GM23338 (cell line): Measurements from ENCODE around the gene TNPO3. TPM values are rescaled to one million over a fixed set of nuclear protein-coding genes. Genes with fewer than 3 reads are reported as not detected.
A peak's percentile ranks its signal among the peaks of the same experiment; 100 is the strongest.
"Not testable (repeated sequence)": the region's sequence is repeated elsewhere in the genome, so short reads cannot be mapped to it uniquely, and the experiment has no call there.

Source experiments
- ATAC-seq: fragments of 200-7000 bp; cut with Tn5 transposase; 3 replicates; pipeline ENCODE4 v1.9.1; 2020
- DNase-seq: peaks from one replicate; pipeline ENCODE4 v3.0.0-alpha.2; 2015; ENCODE audit warnings: low spot score
- H2AFZ ChIP-seq: fragments of 200-600 bp; sonication (generic); 2 replicates; pipeline ENCODE4 v1.8.0; 2016; ENCODE audit warnings: antibody characterized with exemption, mild to moderate bottlenecking, moderate library complexity
- H3F3A ChIP-seq: fragments of 200-600 bp; sonication (generic); replicated peaks from 2 replicates; pipeline ENCODE4 v1.8.0; 2017; ENCODE audit warnings: antibody characterized with exemption, mixed run types, low read depth
- H3K27ac ChIP-seq: fragments of 200-600 bp; sonication (generic); 2 replicates; pipeline ENCODE4 v1.6.1; 2016; ENCODE audit warnings: low read depth
- H3K27me3 ChIP-seq: fragments of 200-600 bp; sonication (generic); 2 replicates; pipeline ENCODE4 v1.8.0; 2016; ENCODE audit warnings: mild to moderate bottlenecking, mixed run types, moderate library complexity; ENCODE audit not compliant: insufficient read depth
- H3K36me3 ChIP-seq: fragments of 200-600 bp; sonication (generic); 2 replicates; pipeline ENCODE4 v1.8.0; 2016; ENCODE audit warnings: mild to moderate bottlenecking; ENCODE audit not compliant: insufficient read depth
- H3K4me1 ChIP-seq: fragments of 200-600 bp; sonication (generic); 2 replicates; pipeline ENCODE4 v1.8.0; 2016; ENCODE audit warnings: mild to moderate bottlenecking, moderate library complexity; ENCODE audit not compliant: insufficient read depth
- H3K4me2 ChIP-seq: fragments of 200-600 bp; sonication (generic); 2 replicates; pipeline ENCODE4 v1.7.1; 2017; ENCODE audit warnings: mixed run types
- H3K4me3 ChIP-seq: fragments of 200-600 bp; sonication (generic); 2 replicates; pipeline ENCODE4 v1.6.1; 2016; ENCODE audit warnings: mixed run types
- H3K79me2 ChIP-seq: fragments of 200-600 bp; sonication (generic); replicated peaks from 2 replicates; pipeline ENCODE4 v1.8.0; 2017; ENCODE audit warnings: mild to moderate bottlenecking; ENCODE audit not compliant: insufficient read depth
- H3K9me2 ChIP-seq: fragments of 200-600 bp; sonication (generic); 2 replicates; pipeline ENCODE4 v1.8.0; 2017; ENCODE audit not compliant: insufficient read depth
- H4K20me1 ChIP-seq: fragments of 200-600 bp; sonication (generic); replicated peaks from 2 replicates; pipeline ENCODE4 v1.8.0; 2017; ENCODE audit warnings: mild to moderate bottlenecking; ENCODE audit not compliant: insufficient read depth
- H3K27ac Mint-ChIP-seq: 2 replicates; pipeline ENCODE4 v1.8.0; 2020; ENCODE audit warnings: inconsistent platforms, mild to moderate bottlenecking, moderate library complexity, mixed read lengths
- H3K27me3 Mint-ChIP-seq: 3 replicates; pipeline ENCODE4 v1.8.0; 2022; ENCODE audit warnings: low read depth, mild to moderate bottlenecking, moderate library complexity, mixed read lengths, inconsistent platforms; ENCODE audit not compliant: insufficient read depth, poor library complexity
- H3K36me3 Mint-ChIP-seq: 3 replicates; pipeline ENCODE4 v1.8.0; 2021; ENCODE audit warnings: low read depth, mild to moderate bottlenecking, inconsistent platforms, moderate library complexity, mixed read lengths
- H3K4me1 Mint-ChIP-seq: 3 replicates; pipeline ENCODE4 v1.8.0; 2020; ENCODE audit warnings: mild to moderate bottlenecking, inconsistent platforms, mixed read lengths
- H3K4me3 Mint-ChIP-seq: 3 replicates; pipeline ENCODE4 v1.8.0; 2021; ENCODE audit warnings: moderate library complexity, mild to moderate bottlenecking, inconsistent platforms, mixed read lengths
- H3K9me3 Mint-ChIP-seq: 3 replicates; pipeline ENCODE4 v1.8.0; 2020; ENCODE audit warnings: moderate library complexity, mild to moderate bottlenecking, inconsistent platforms, mixed read lengths
- POLR2AphosphoS5 ChIP-seq: IDR thresholded peaks from 2 replicates; pipeline ENCODE4 v1.6.1; 2016; ENCODE audit warnings: antibody characterized with exemption, low read depth
- STAT1 ChIP-seq: IDR thresholded peaks from one replicate; pipeline ENCODE4 v1.6.1; 2016; ENCODE audit warnings: antibody characterized with exemption; ENCODE audit not compliant: unreplicated experiment
- polyA plus RNA-seq: library from polyadenylated mRNA; unstranded; fragments of >200 nt; fragmentation: Nextera tagmentation; extraction: Ambion mirVana; gene quantifications from 2 replicates; pipeline ENCODE4 v1.2.1, GENCODE V29; 2016
- total RNA-seq: library from RNA; depleted of rRNA; stranded (reverse); fragments of >200 nt; shearing (Covaris generic); gene quantifications from 2 replicates; pipeline ENCODE4 v1.2.3, GENCODE V29; 2014
- TF ChIP-seq, protein P1 (sequence below): IDR thresholded peaks from one replicate; pipeline ENCODE4 v1.6.1; 2018; ENCODE audit warnings: antibody characterized with exemption; ENCODE audit not compliant: unreplicated experiment

The TNPO3 gene
- total and polyA plus RNA-seq, 2 experiments from 2014 or later = 38.2 to 127 TPM

DNA sequence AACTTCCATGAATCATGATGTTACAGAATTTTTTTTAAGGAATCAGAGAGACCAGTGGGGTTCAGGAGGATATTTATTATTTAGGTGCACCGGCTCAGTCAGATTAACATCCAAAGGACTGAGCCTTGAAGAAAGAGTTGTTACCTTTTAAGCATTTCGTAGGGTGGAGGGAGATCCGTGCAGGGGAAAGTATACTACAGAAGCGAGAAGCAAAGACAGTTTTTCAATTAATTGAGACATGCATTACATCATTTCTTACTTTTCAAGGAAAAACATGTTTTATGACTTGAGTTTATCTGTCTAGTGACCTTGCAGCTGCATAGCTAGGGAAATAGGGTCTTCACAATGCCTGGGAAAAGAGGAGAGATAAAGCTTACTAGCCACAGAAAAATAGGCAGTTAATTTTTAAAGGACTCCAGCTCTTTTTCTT is 12.2 kb upstream of the TNPO3 start:
- Histone ChIP-seq H3K27ac (peak overlapping the region; percentile 76), H3K4me1 (peaks cover 13% of the 10 kb centered on the region), H3K4me2 (peak overlapping the region; percentile 36), H2AFZ (peak overlapping the region; percentile 40; the same call in 1 of the 2 replicates)
- H3F3A ChIP-seq, H3K36me3 ChIP-seq, H3K27me3 ChIP-seq, H3K4me3 ChIP-seq, H3K9me2 ChIP-seq, DNase-seq, H4K20me1 ChIP-seq, H3K4me3 Mint-ChIP-seq, H3K36me3 Mint-ChIP-seq, H3K79me2 ChIP-seq, H3K9me3 Mint-ChIP-seq: not testable (repeated sequence)
- H3K27ac Mint-ChIP-seq = peak overlapping the region; percentile 96
- H3K4me1 Mint-ChIP-seq = peaks cover 22% of the 10 kb centered on the region
- H3K27me3 Mint-ChIP-seq = peaks cover 12% of the 10 kb centered on the region
- peak; percentile 28 for ATAC-seq

DNA sequence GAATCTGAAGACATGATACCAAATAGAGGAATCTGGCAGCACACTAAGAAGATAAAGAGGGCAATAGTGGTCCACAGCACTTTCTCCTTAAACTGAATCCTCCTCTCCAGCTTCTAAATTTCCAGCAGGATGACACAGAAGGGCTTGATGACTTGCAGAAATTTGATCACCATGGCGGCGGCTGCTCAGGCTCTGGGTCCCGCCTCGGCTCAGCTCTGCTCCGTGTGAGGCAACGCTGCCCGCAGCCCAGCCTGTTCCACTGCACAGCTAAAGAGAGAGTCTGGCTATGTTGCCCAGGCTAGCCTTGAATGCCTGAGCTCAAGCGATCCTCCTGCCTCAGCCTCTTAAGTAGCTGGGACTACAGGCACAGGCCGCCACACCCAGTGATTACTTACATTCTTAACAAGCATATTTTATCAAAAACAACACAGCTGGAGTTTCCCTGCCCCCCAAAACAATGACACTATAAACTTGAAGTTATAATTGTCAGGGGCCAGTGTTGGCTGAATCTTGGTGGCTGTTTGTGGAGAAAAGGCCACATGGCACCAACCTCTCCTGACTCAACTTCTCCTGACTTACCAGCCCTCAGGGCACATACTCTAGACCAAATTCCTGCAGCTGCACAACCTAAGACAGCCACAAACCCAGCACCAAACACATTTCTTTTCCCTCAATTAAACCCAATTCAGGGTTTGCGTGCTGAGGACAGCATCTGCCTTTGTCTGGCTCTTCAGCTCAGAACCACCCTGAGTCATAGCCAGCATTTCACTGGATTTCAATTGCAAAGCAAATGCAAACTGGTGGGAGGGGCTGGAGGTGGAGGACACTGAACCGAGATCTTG is 11.6 kb upstream of the TNPO3 start:
- no peaks in the 10 kb centered on the region for H3K79me2 ChIP-seq
- peak overlapping the region; percentile 96 for H3K27ac Mint-ChIP-seq
- H3K36me3 ChIP-seq = no peaks in the 10 kb centered on the region
- H3F3A ChIP-seq = no peaks in the 10 kb centered on the region
- peaks cover 11% of the 10 kb centered on the region for H3K27me3 Mint-ChIP-seq
- TF ChIP-seq POLR2AphosphoS5 = peak; percentile 52; the same call in 1 of the 2 replicates
- TF ChIP-seq, protein P1, sequence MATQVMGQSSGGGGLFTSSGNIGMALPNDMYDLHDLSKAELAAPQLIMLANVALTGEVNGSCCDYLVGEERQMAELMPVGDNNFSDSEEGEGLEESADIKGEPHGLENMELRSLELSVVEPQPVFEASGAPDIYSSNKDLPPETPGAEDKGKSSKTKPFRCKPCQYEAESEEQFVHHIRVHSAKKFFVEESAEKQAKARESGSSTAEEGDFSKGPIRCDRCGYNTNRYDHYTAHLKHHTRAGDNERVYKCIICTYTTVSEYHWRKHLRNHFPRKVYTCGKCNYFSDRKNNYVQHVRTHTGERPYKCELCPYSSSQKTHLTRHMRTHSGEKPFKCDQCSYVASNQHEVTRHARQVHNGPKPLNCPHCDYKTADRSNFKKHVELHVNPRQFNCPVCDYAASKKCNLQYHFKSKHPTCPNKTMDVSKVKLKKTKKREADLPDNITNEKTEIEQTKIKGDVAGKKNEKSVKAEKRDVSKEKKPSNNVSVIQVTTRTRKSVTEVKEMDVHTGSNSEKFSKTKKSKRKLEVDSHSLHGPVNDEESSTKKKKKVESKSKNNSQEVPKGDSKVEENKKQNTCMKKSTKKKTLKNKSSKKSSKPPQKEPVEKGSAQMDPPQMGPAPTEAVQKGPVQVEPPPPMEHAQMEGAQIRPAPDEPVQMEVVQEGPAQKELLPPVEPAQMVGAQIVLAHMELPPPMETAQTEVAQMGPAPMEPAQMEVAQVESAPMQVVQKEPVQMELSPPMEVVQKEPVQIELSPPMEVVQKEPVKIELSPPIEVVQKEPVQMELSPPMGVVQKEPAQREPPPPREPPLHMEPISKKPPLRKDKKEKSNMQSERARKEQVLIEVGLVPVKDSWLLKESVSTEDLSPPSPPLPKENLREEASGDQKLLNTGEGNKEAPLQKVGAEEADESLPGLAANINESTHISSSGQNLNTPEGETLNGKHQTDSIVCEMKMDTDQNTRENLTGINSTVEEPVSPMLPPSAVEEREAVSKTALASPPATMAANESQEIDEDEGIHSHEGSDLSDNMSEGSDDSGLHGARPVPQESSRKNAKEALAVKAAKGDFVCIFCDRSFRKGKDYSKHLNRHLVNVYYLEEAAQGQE = no peak
- 0 out of 3 replicates have a peak, but pooled peaks cover 4% of the 10 kb centered on the region for H3K36me3 Mint-ChIP-seq
- H3K9me3 Mint-ChIP-seq = peaks cover 15% of the 10 kb centered on the region
- DNase-seq (peak; percentile 79), ATAC-seq (peak; percentile 94)
- peaks cover 13% of the 10 kb centered on the region for H3K4me1 ChIP-seq
- H3K4me2 ChIP-seq = peak overlapping the region; percentile 36
- H3K27me3 ChIP-seq = no peaks in the 10 kb centered on the region
- H2AFZ ChIP-seq = peak overlapping the region; percentile 89
- peak overlapping the region; percentile 76 for H3K27ac ChIP-seq
- no peaks in the 10 kb centered on the region for H4K20me1 ChIP-seq
- peaks cover 22% of the 10 kb centered on the region for H3K4me1 Mint-ChIP-seq
- H3K9me2 ChIP-seq = no peaks in the 10 kb centered on the region
- H3K4me3 Mint-ChIP-seq = no peak overlapping the region
- no peak overlapping the region; the same call in 1 of the 2 replicates for H3K4me3 ChIP-seq

- no peaks in the 10 kb centered on the region for H3K36me3 ChIP-seq
- peak overlapping the region; percentile 83 for H3K4me3 ChIP-seq
- H3K27ac ChIP-seq = peak overlapping the region; percentile 100; the same call in 1 of the 2 replicates
- no peak for DNase-seq
- Mint-ChIP-seq H3K4me3 (peak overlapping the region; percentile 93), H3K36me3 (peaks cover 3% of the 10 kb centered on the region; the same call in 2 of the 3 replicates), H3K9me3 (no peaks in the 10 kb centered on the region), H3K27ac (no peak overlapping the region), H3K27me3 (peaks cover 14% of the 10 kb centered on the region), H3K4me1 (peaks cover 10% of the 10 kb centered on the region)
- TF ChIP-seq STAT1 = no peak
- TF ChIP-seq POLR2AphosphoS5 = peak; percentile 23; the same call in 1 of the 2 replicates
- H3K4me1 ChIP-seq = peaks cover 23% of the 10 kb centered on the region
- H3K27me3 ChIP-seq = no peaks in the 10 kb centered on the region
- 0 out of 2 replicates have a peak overlapping the region, but pooled peaks have one; percentile 69 for H2AFZ ChIP-seq
- H4K20me1 ChIP-seq = peaks cover 12% of the 10 kb centered on the region
- peaks cover 36% of the 10 kb centered on the region for H3K79me2 ChIP-seq
- 0 out of 2 replicates have a peak, but pooled peaks cover 4% of the 10 kb centered on the region for H3F3A ChIP-seq
- H3K9me2 ChIP-seq = no peaks in the 10 kb centered on the region
- no peak for ATAC-seq
- H3K4me2 ChIP-seq = peak overlapping the region; percentile 92
These were observed 1.1 kb upstream of the TNPO3 start for GRCh38 chr7:129055861-129056464.
